Peyer's patch (tissue), 4 donors: ENCODE results near the gene SEMA4A. TPM values are rescaled to one million over a fixed set of nuclear protein-coding genes. Genes with fewer than 3 reads are reported as not detected.
A peak's percentile ranks its signal among the peaks of the same experiment; 100 is the strongest.
"Not testable (repeated sequence)": the region's sequence is repeated elsewhere in the genome, so short reads cannot be mapped to it uniquely, and the experiment has no call there.

Source experiments
- DNase-seq, 3 donors: peaks; one replicate each; pipeline ENCODE4 v3.0.0-alpha.2; 2017 to 2019
- H3K27ac ChIP-seq, 4 donors: fragments of 200-600 bp; sonication (generic); one replicate each; pipeline ENCODE4 v1.5.1; 2016 to 2019
- H3K27me3 ChIP-seq, 2 donors: fragments of 200-600 bp; sonication (generic); one replicate each; pipeline ENCODE4 v1.5.1; 2019
- H3K36me3 ChIP-seq, 3 donors: fragments of 200-600 bp; sonication (generic); one replicate each; pipeline ENCODE4 v1.5.1; 2016 to 2019
- H3K4me1 ChIP-seq, 4 donors: fragments of 200-600 bp; sonication (generic); one replicate each; pipeline ENCODE4 v1.5.1; 2016 to 2019
- H3K4me3 ChIP-seq, 4 donors: fragments of 200-600 bp; sonication (generic); 1 replicate in 3 of 4; 2 replicates in 1 of 4; pipeline ENCODE4 v1.5.1; 2016 to 2019; ENCODE audit warnings: mild to moderate bottlenecking in 1 of 4
- H3K9me3 ChIP-seq, 4 donors: fragments of 200-600 bp; sonication (generic); one replicate each; pipeline ENCODE4 v1.5.1; 2016 to 2019; ENCODE audit warnings: mild to moderate bottlenecking in 1 of 4
- CTCF ChIP-seq, 6 experiments: fragments of 450-650 bp in 4 of 6; fragments of 200-600 bp in 2 of 6; sonication (generic) in 1 of 6; IDR thresholded peaks; one replicate each; pipeline ENCODE4 v1.5.1; 2017 to 2019; ENCODE audit warnings: antibody characterized with exemption in 6 of 6, mild to moderate bottlenecking in 3 of 6, moderate library complexity in 1 of 6
- POLR2A ChIP-seq, 2 donors: fragments of 450-650 bp; IDR thresholded peaks; one replicate each; pipeline ENCODE4 v1.5.1; 2017; ENCODE audit warnings: antibody characterized with exemption in 2 of 2, mild to moderate bottlenecking in 2 of 2, moderate library complexity in 2 of 2
- total RNA-seq, 4 donors: library from RNA; depleted of rRNA; stranded (reverse); fragments of >200 nt; gene quantifications; one replicate each; pipeline ENCODE4 v1.1.0, GENCODE V29; 2016

Gene SEMA4A
- total RNA-seq, 4 donors from 2014 or later = 1.5 to 19.0 (median 3.2) TPM

DNA sequence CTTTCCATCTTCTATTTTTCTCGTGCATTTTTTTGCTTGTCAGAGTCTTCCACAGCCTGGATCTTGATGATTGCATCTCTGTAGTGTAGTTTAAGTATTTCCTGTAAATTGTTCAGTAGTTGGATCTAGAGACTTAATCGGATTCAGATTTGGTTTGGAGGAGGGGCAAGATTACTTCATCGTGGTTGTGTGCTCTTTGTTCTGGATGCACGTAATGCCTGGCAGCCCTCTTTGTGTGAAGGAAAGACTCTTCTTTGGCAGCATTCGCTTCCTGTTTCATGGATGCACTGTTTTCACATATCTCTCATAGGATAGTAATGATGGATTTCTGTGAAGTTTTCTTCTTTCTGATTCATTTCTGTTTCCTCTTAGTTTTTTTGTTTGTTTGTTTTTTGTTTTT is 14.2 kb downstream of the SEMA4A start:
- no peaks in the 10 kb centered on the region for H3K4me1 ChIP-seq
- H3K36me3 ChIP-seq = no peaks in the 10 kb centered on the region
- H3K4me3 ChIP-seq = no peak overlapping the region
- no peak overlapping the region for H3K27ac ChIP-seq
- no peak for TF ChIP-seq CTCF (IDR thresholded peaks at IDR 0.05)
- TF ChIP-seq POLR2A (IDR thresholded peaks at IDR 0.05) = no peak
- no peak for DNase-seq
- H3K27me3 ChIP-seq = no peaks in the 10 kb centered on the region
- H3K9me3 ChIP-seq = no peaks in the 10 kb centered on the region

GRCh38 chr1:156172696-156173470 is 19.5 kb downstream of the SEMA4A start:
- no peaks in the 10 kb centered on the region for H3K36me3 ChIP-seq

GRCh38 chr1:156176610-156177210 is 23.3 kb downstream of the SEMA4A start:
- no peaks in the 10 kb centered on the region for H3K4me1 ChIP-seq
- no peaks in the 10 kb centered on the region for H3K27me3 ChIP-seq
- no peak overlapping the region for H3K27ac ChIP-seq
- no peaks in the 10 kb centered on the region for H3K9me3 ChIP-seq
- H3K36me3 ChIP-seq = no peaks in the 10 kb centered on the region
- DNase-seq = no peak
- TF ChIP-seq CTCF (IDR thresholded peaks at IDR 0.05) (no peak), POLR2A (IDR thresholded peaks at IDR 0.05) (no peak)
- no peak overlapping the region for H3K4me3 ChIP-seq

More at GRCh38 chr1:156172696-156173470, 19.5 kb downstream of the SEMA4A start:
- Histone ChIP-seq H3K9me3 (no peaks in the 10 kb centered on the region), H3K4me1 (no peaks in the 10 kb centered on the region), H3K4me3 (no peak overlapping the region), H3K27ac (no peak overlapping the region), H3K27me3 (no peaks in the 10 kb centered on the region)
- no peak for TF ChIP-seq CTCF (IDR thresholded peaks at IDR 0.05)
- TF ChIP-seq POLR2A (IDR thresholded peaks at IDR 0.05) = no peak
- no peak for DNase-seq

DNA sequence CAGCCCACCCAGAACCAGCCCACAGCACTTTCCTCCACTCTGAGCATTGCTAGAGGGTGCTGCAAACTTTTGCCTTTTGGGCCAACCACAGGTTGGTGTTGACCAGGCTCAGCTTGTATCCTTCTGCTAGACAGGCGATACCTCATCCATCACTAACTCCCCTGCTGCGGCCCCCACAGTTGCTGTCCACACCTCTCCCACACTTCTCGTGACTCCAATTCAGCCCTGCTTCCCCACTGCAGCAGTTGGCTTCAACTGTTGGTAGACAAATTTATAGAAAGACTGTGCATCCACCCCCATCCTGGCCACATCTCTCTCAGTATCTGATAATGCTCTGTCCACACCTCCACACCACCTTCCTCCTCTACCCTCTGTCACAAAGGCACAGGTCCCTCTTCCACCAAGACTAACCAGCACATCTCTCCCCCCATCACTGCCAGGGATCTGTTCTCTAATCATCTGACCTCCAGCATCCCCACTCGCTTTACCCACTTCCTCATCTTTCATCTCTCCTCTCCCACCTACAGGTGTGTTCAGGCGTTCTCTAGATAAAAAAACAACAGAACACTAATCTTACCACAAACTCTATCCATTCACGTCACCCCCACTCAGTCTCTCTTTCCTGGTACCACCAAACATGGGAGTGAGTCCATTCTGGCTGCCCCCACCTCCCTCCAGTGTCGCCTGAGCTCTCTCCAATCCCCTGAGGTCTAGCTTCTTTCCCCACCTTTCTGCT is 24.7 kb downstream of the SEMA4A start:
- no peaks in the 10 kb centered on the region for H3K4me1 ChIP-seq
- no peaks in the 10 kb centered on the region for H3K9me3 ChIP-seq
- no peaks in the 10 kb centered on the region for H3K36me3 ChIP-seq
- no peaks in the 10 kb centered on the region for H3K27me3 ChIP-seq
- no peak for DNase-seq
- no peak for TF ChIP-seq POLR2A (IDR thresholded peaks at IDR 0.05)
- no peak overlapping the region for H3K4me3 ChIP-seq
- no peak overlapping the region for H3K27ac ChIP-seq

GRCh38 chr1:156180471-156180870 is 27.1 kb downstream of the SEMA4A start:
- no peak for TF ChIP-seq CTCF (IDR thresholded peaks at IDR 0.05)
- no peak for TF ChIP-seq POLR2A (IDR thresholded peaks at IDR 0.05)
- Histone ChIP-seq H3K36me3 (no peaks in the 10 kb centered on the region), H3K4me1 (peaks cover 0 to 10% (median 0%) of the 10 kb centered on the region in 4 donors), H3K9me3 (no peaks in the 10 kb centered on the region), H3K27ac (no peak overlapping the region), H3K27me3 (no peaks in the 10 kb centered on the region), H3K4me3 (no peak overlapping the region)
- DNase-seq = no peak

- not testable (repeated sequence) for H3K9me3 ChIP-seq, DNase-seq, H3K27me3 ChIP-seq, H3K4me3 ChIP-seq, H3K36me3 ChIP-seq
- peaks cover 0 to 10% (median 0%) of the 10 kb centered on the region in 4 donors for H3K4me1 ChIP-seq
- H3K27ac ChIP-seq = peak overlapping the region in 3 of 4 donors; percentile 49 to 81 (median 73)
Observed at GRCh38 chr1:156181391-156181924, 28.1 kb downstream of the SEMA4A start.

DNA sequence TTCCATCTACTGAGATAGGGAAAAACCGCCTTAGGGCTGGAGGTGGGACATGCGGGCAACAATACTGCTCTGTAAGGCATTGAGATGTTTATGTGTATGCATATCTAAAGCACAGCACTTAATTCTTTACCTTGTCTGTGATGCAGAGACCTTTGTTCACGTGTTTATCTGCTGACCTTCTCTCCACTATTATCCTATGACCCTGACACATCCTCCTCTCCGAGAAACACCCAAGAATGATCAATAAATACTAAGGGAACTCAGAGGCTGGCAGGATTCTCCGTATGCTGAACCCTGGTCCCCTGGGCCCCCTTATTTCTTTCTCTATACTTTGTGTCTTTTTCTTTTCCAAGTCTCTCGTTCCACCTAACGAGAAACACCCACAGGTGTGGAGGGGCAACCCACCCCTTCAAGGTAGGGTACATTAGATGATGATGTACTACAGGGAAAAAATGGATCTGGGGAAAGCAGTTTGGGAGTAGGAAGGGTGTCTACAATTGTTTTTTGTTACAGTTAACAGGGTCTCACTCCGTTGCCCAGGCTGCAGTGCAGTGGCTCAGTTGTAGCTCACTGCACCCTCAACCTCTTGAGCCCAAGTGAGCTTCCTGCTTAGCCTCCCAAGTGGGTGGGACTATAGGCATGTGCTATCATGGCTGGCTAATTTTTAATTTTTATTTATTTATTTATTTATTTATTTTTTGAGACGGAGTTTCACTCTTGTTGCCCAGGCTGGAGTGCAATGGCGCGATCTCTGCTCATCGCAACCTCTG is 28.8 kb downstream of the SEMA4A start:
- H3K27ac ChIP-seq = peak overlapping the region in 3 of 4 donors; percentile 49 to 81 (median 73)
- DNase-seq, H3K27me3 ChIP-seq, H3K9me3 ChIP-seq, H3K4me3 ChIP-seq, H3K36me3 ChIP-seq: not testable (repeated sequence)
- H3K4me1 ChIP-seq = peaks cover 0 to 10% (median 0%) of the 10 kb centered on the region in 4 donors

DNA sequence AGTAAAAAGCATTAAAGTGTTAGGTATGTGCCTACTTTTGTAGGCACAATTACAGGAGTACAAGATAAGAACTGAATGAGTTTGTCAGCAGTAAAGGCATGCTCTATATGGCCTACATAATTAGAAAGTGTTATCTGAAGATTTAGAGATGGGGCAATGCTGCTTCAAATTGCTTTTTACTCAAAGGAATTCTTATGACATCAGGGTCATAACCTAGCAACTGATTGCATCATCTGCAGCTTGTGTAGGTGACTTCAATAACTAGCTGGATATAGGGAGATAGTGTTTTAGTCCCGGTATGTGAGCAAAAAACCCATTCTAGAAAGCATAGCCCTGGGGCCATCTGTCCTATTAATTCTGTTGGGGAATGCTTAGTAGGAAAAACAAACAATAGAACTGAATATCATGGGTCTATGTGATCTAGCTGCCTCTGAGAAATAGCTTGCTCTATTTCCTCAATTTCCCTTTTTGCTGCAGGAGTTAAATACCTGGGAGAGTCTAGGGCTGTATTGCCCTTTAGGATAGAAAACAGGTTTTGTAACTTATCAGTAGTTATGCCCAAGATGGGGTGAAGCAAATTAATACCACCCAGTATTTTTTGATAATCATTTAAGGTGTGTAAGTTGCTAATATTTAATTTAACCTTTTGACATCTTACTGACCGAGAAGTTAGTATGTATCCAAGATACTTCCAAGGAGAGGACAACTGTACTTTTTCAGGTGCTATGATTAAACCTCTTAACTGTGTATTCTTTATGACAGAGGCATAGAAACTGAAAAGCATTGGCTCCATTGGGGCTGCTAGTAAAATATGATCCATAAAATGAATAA is 33.2 kb downstream of the SEMA4A start:
- not testable (repeated sequence) for H3K27me3 ChIP-seq, H3K36me3 ChIP-seq, H3K4me3 ChIP-seq, H3K9me3 ChIP-seq, DNase-seq
- H3K27ac ChIP-seq = peak overlapping the region in 1 of 4 donors; percentile 52
- peaks cover 0 to 10% (median 0%) of the 10 kb centered on the region in 4 donors for H3K4me1 ChIP-seq
